CMK (cell line): ENCODE results near the gene TBC1D22A.

ENCODE experiments used
- DNase-seq: peaks from one replicate; pipeline ENCODE4 v3.0.0-alpha.2; 2010; ENCODE audit warnings: low read depth

Gene TBC1D22A

GRCh38 chr22:47123006-47123826 lies 360.8 kb downstream of the TBC1D22A start:
- DNase-seq: no peak

- DNase-seq: no peak
These were observed 361.5 kb downstream of the TBC1D22A start for GRCh38 chr22:47123827-47124442.

- no peak for DNase-seq
These were observed 362.0 kb downstream of the TBC1D22A start for GRCh38 chr22:47124451-47124881.

GRCh38 chr22:47124961-47125360 lies 362.5 kb downstream of the TBC1D22A start:
- DNase-seq: no peak

GRCh38 chr22:47125603-47126002 lies 363.2 kb downstream of the TBC1D22A start:
- DNase-seq: no peak

- DNase-seq: no peak
These were observed 363.9 kb downstream of the TBC1D22A start for GRCh38 chr22:47126344-47126811.

- no peak for DNase-seq
These were observed 365.0 kb downstream of the TBC1D22A start for GRCh38 chr22:47127441-47127871.

- DNase-seq: no peak
These were observed 365.8 kb downstream of the TBC1D22A start for GRCh38 chr22:47128216-47128615.

GRCh38 chr22:47128622-47129215 lies 366.3 kb downstream of the TBC1D22A start:
- DNase-seq: no peak

GRCh38 chr22:47129902-47130635 lies 367.6 kb downstream of the TBC1D22A start:
- DNase-seq: no peak

GRCh38 chr22:47130883-47131631 lies 368.6 kb downstream of the TBC1D22A start:
- DNase-seq: no peak

GRCh38 chr22:47131632-47132427 lies 369.4 kb downstream of the TBC1D22A start:
- DNase-seq: no peak

GRCh38 chr22:47132428-47132825 lies 370.0 kb downstream of the TBC1D22A start:
- DNase-seq: no peak

GRCh38 chr22:47133061-47133969 lies 370.9 kb downstream of the TBC1D22A start:
- no peak for DNase-seq

- no peak for DNase-seq
These were observed 371.8 kb downstream of the TBC1D22A start for GRCh38 chr22:47134222-47134621.

- DNase-seq: no peak
These were observed 372.9 kb downstream of the TBC1D22A start for GRCh38 chr22:47135338-47135737.

- DNase-seq: no peak
These were observed 373.6 kb downstream of the TBC1D22A start for GRCh38 chr22:47136050-47136449.

- DNase-seq: no peak
These were observed 374.2 kb downstream of the TBC1D22A start for GRCh38 chr22:47136671-47137070.

- no peak for DNase-seq
These were observed 376.8 kb downstream of the TBC1D22A start for GRCh38 chr22:47139013-47139789.
